K562 (cell line): ENCODE measurements around the gene BNIP1. TPM values are rescaled to one million over a fixed set of nuclear protein-coding genes. Genes with fewer than 3 reads are reported as not detected.

Experiments used
- BCOR ChIP-seq: fragments of 450-650 bp; IDR thresholded peaks from 2 replicates; pipeline ENCODE4 v1.6.1; 2016
- DNMT1 ChIP-seq: fragments of 450-650 bp; IDR thresholded peaks from 2 replicates; pipeline ENCODE4 v1.6.1; 2016; ENCODE audit warnings: antibody characterized with exemption, mild to moderate bottlenecking
- FOXK1 ChIP-seq: sonication (generic); formaldehyde crosslinking; IDR thresholded peaks from 2 replicates; pipeline ENCODE4 v1.8.0; 2022; ENCODE audit warnings: missing genetic modification reagents, mild to moderate bottlenecking, borderline replicate concordance
- GTF2F1 ChIP-seq: IDR thresholded peaks from 2 replicates; pipeline ENCODE4 v1.6.1; 2011; ENCODE audit warnings: low read depth, low read length, improper control_type of control experiment
- HOXB6 ChIP-seq: fragments of 250-450 bp; sonication (Bioruptor Pico); IDR thresholded peaks from 2 replicates; pipeline ENCODE4 v1.5.1; 2022; ENCODE audit warnings: mild to moderate bottlenecking, borderline replicate concordance
- MAFG ChIP-seq: fragments of 450-650 bp; conservative IDR thresholded peaks from 2 replicates; pipeline ENCODE4 v1.6.1; 2016; ENCODE audit warnings: missing genetic modification characterization, missing compliant biosample characterization
- PRMT5 ChIP-seq: sonication (generic); formaldehyde crosslinking; IDR thresholded peaks from 2 replicates; pipeline ENCODE4 v1.5.0; 2020; ENCODE audit warnings: missing genetic modification reagents
- RBFOX2 ChIP-seq: fragments of 200-400 bp; formaldehyde crosslinking; IDR thresholded peaks from 2 replicates; pipeline ENCODE4 v1.6.1; 2017; ENCODE audit warnings: low read depth, mild to moderate bottlenecking, low read length, moderate library complexity
- RBM25 ChIP-seq: fragments of 200-400 bp; formaldehyde crosslinking; IDR thresholded peaks from 2 replicates; pipeline ENCODE4 v1.6.1; 2018; ENCODE audit warnings: low read length, low read depth, moderate library complexity; ENCODE audit not compliant: severe bottlenecking
- TOE1 ChIP-seq, 2 experiments: fragments of 450-650 bp in 1 of 2; sonication (generic) in 1 of 2; formaldehyde crosslinking in 1 of 2; IDR thresholded peaks; 2 replicates each; pipeline versions ENCODE4 v1.7.1 to v1.8.0; 2016 to 2022; ENCODE audit warnings: borderline replicate concordance in 2 of 2, mild to moderate bottlenecking in 2 of 2, antibody characterized with exemption in 1 of 2, inconsistent platforms in 1 of 2, low read depth in 1 of 2, missing genetic modification reagents in 1 of 2, moderate library complexity in 1 of 2
- ZBTB11 ChIP-seq, 3 experiments: fragments of 200-800 bp in 1 of 3; fragments of 250-450 bp in 1 of 3; fragments of 450-650 bp in 1 of 3; sonication (Bioruptor Pico) in 1 of 3; sonication (Bioruptor generic) in 1 of 3; formaldehyde crosslinking in 1 of 3; IDR thresholded peaks; 2 replicates each; pipeline versions ENCODE4 v1.6.1 to v1.8.0; 2016 to 2022; ENCODE audit warnings: mild to moderate bottlenecking in 2 of 3, missing genetic modification characterization in 2 of 3, missing compliant biosample characterization in 1 of 3, moderate library complexity in 1 of 3
- ZNF3 ChIP-seq: fragments of 250-450 bp; sonication (Bioruptor Pico); IDR thresholded peaks from 2 replicates; pipeline ENCODE4 v1.5.0; 2021; ENCODE audit warnings: mild to moderate bottlenecking, moderate library complexity
- ZNF431 ChIP-seq: sonication (generic); formaldehyde crosslinking; IDR thresholded peaks from 2 replicates; pipeline ENCODE4 v1.8.0; 2022; ENCODE audit warnings: mild to moderate bottlenecking, missing genetic modification reagents
- polyA plus RNA-seq, 8 experiments: library from polyadenylated mRNA; depleted of rRNA in 4 of 8; stranded (reverse) in 5 of 8; unstranded in 3 of 8; fragments of >200 nt; fragmentation: Nextera tagmentation in 2 of 8; fragmentation: Illumina TruSeq in 1 of 8; extraction: Ambion mirVana in 2 of 8; extraction: Trizol in 1 of 8; gene quantifications; 2 replicates each; pipeline versions ENCODE4 v1.2.1 to v1.2.3, GENCODE V29; 2011 to 2014; ENCODE audit warnings: inconsistent platforms in 1 of 8, missing spikeins in 1 of 8
- total RNA-seq, 7 experiments: library from RNA; depleted of rRNA in 6 of 7; stranded (reverse); fragments of >200 nt in 6 of 7; fragmentation: Illumina TruSeq in 2 of 7; extraction: Trizol in 2 of 7; gene quantifications; 2 replicates each; pipeline versions ENCODE4 v1.2.1 to v1.2.3, GENCODE V29; 2011 to 2021; ENCODE audit warnings: low replicate concordance in 1 of 7
- TF ChIP-seq, protein P1 (sequence below): fragments of 450-650 bp; IDR thresholded peaks from 2 replicates; pipeline ENCODE4 v1.6.1; 2016; ENCODE audit warnings: antibody characterized with exemption
- TF ChIP-seq, protein P2 (sequence below), 3 experiments: IDR thresholded peaks in 2 of 3; conservative IDR thresholded peaks in 1 of 3; 2 replicates each; pipeline ENCODE4 v1.5.1; 2011 to 2012; ENCODE audit warnings: low read length in 3 of 3, mild to moderate bottlenecking in 3 of 3, control low read depth in 2 of 3, improper control_type of control experiment in 1 of 3, inconsistent platforms in 1 of 3, low read depth in 1 of 3, mixed read lengths in 1 of 3, moderate library complexity in 1 of 3; ENCODE audit not compliant: insufficient read depth in 2 of 3
- TF ChIP-seq, protein P3 (sequence below): fragments of 250-450 bp; sonication (Bioruptor Pico); IDR thresholded peaks from 2 replicates; pipeline ENCODE4 v1.8.0; 2022; ENCODE audit warnings: inconsistent platforms

Gene BNIP1
- total and polyA plus RNA-seq, 9 of the 15 experiments (the other 6 are each of a cell fraction or from before 2014, with no cell fraction given) = 18.8 to 65.0 (median 26.2) TPM

- 0 out of 2 replicates have a peak, but pooled peaks have one; percentile 21 for TF ChIP-seq ZNF3 (CRISPR knock-in tag)
- TF ChIP-seq HOXB6 (CRISPR knock-in tag) = no peak
- TF ChIP-seq ZNF431 (CRISPR knock-in tag) = no peak
- TF ChIP-seq, protein P1, sequence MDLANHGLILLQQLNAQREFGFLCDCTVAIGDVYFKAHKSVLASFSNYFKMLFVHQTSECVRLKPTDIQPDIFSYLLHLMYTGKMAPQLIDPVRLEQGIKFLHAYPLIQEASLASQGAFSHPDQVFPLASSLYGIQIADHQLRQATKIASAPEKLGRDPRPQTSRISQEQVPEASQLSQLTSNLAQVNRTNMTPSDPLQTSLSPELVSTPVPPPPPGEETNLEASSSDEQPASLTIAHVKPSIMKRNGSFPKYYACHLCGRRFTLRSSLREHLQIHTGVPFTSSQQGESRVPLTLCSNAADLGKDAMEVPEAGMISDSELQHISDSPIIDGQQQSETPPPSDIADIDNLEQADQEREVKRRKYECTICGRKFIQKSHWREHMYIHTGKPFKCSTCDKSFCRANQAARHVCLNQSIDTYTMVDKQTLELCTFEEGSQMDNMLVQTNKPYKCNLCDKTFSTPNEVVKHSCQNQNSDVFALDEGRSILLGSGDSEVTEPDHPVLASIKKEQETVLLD = no peak
- TF ChIP-seq ZBTB11 (CRISPR knock-in tag; IDR thresholded peaks at IDR 0.05) = no peak
- no peak for TF ChIP-seq TOE1 (IDR thresholded peaks at IDR 0.05; ENCODE audit: borderline replicate concordance)
- TF ChIP-seq TOE1 (CRISPR knock-in tag; IDR thresholded peaks at IDR 0.05; ENCODE audit: borderline replicate concordance, low read depth) = no peak
- no peak for TF ChIP-seq DNMT1
- no peak for TF ChIP-seq FOXK1
- TF ChIP-seq, protein P2, sequence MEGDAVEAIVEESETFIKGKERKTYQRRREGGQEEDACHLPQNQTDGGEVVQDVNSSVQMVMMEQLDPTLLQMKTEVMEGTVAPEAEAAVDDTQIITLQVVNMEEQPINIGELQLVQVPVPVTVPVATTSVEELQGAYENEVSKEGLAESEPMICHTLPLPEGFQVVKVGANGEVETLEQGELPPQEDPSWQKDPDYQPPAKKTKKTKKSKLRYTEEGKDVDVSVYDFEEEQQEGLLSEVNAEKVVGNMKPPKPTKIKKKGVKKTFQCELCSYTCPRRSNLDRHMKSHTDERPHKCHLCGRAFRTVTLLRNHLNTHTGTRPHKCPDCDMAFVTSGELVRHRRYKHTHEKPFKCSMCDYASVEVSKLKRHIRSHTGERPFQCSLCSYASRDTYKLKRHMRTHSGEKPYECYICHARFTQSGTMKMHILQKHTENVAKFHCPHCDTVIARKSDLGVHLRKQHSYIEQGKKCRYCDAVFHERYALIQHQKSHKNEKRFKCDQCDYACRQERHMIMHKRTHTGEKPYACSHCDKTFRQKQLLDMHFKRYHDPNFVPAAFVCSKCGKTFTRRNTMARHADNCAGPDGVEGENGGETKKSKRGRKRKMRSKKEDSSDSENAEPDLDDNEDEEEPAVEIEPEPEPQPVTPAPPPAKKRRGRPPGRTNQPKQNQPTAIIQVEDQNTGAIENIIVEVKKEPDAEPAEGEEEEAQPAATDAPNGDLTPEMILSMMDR (IDR thresholded peaks at IDR 0.05 in 2 of 3, conservative IDR thresholded peaks at IDR 0.05 in 1 of 3; ENCODE audit: insufficient read depth in 2 of 3, low read depth in 1 of 3, low read length in 3 of 3) = peak; percentile 62 to 76 (median 70)
- no peak for TF ChIP-seq GTF2F1
- TF ChIP-seq PRMT5 = no peak
- TF ChIP-seq, protein P3, sequence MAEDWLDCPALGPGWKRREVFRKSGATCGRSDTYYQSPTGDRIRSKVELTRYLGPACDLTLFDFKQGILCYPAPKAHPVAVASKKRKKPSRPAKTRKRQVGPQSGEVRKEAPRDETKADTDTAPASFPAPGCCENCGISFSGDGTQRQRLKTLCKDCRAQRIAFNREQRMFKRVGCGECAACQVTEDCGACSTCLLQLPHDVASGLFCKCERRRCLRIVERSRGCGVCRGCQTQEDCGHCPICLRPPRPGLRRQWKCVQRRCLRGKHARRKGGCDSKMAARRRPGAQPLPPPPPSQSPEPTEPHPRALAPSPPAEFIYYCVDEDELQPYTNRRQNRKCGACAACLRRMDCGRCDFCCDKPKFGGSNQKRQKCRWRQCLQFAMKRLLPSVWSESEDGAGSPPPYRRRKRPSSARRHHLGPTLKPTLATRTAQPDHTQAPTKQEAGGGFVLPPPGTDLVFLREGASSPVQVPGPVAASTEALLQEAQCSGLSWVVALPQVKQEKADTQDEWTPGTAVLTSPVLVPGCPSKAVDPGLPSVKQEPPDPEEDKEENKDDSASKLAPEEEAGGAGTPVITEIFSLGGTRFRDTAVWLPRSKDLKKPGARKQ (CRISPR knock-in tag) = no peak
- peak; percentile 22; the same call in 1 of the 2 replicates for TF ChIP-seq MAFG
- peak; percentile 46 for TF ChIP-seq BCOR
- peak; percentile 70 for TF ChIP-seq RBM25
- no peak for TF ChIP-seq RBFOX2
These were observed 60.1 kb downstream of the BNIP1 start (continued) for GRCh38 chr5:173204185-173204979.
